Measurements from ENCODE around the gene TMEM175. TPM values are rescaled to one million over a fixed set of nuclear protein-coding genes. Genes with fewer than 3 reads are reported as not detected.

TMEM175 gene
- total RNA-seq, 2 donors from 2014 or later, result 26.5 to 39.5 TPM

DNA sequence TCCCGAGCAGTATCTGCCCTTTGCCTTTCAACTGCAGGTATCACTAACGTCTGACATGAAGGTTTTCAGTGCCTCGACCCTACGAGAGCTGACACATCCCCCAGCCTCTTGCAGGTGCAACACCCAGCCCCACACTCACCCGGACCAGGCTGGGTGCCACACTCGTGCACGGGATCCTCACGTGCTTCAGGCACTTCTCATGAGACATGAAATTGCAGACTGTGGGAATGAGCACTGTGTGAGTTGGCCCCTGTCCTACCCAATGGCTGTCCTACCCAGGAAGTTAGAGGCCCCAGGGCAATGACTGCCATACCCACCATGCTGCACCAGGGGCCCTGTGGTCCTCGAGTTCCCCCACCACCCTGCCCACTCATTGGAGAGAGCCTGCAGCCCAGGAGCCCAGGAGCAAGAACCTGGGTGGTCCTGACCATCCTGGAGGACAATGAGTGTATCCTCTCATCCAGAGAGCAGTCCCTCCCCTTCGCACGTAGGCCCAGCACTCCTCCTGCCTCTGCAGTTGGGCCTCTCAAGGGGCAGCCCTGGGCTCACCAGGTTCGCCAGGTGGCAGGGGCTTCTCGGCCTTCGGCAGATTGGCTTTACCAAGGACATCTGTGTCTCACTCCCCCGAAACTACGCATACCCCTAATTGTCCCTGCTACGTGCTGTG is 38.7 kb downstream of the TMEM175 start:
- H3K4me3 ChIP-seq, result no peak overlapping the region
- H3K27me3 ChIP-seq (replicated peaks; ENCODE audit: insufficient read depth), result no peaks in the 10 kb centered on the region
- TF ChIP-seq CTCF (IDR thresholded peaks at IDR 0.05), result no peak
- no peaks in the 10 kb centered on the region for H3K9me3 ChIP-seq
- H3K4me1 ChIP-seq (ENCODE audit: control insufficient read depth in 1 of 2, low read depth in 2 of 2), result peaks cover 10 to 21% of the 10 kb centered on the region in 2 donors
- no peak overlapping the region for H3K27ac ChIP-seq
- H3K36me3 ChIP-seq, result peaks cover 2% of the 10 kb centered on the region
- ATAC-seq (ENCODE audit: insufficient number of reproducible peaks, low FRiP score, low read depth) (no peak), DNase-seq (ENCODE audit: low spot score) (no peak)

DNA sequence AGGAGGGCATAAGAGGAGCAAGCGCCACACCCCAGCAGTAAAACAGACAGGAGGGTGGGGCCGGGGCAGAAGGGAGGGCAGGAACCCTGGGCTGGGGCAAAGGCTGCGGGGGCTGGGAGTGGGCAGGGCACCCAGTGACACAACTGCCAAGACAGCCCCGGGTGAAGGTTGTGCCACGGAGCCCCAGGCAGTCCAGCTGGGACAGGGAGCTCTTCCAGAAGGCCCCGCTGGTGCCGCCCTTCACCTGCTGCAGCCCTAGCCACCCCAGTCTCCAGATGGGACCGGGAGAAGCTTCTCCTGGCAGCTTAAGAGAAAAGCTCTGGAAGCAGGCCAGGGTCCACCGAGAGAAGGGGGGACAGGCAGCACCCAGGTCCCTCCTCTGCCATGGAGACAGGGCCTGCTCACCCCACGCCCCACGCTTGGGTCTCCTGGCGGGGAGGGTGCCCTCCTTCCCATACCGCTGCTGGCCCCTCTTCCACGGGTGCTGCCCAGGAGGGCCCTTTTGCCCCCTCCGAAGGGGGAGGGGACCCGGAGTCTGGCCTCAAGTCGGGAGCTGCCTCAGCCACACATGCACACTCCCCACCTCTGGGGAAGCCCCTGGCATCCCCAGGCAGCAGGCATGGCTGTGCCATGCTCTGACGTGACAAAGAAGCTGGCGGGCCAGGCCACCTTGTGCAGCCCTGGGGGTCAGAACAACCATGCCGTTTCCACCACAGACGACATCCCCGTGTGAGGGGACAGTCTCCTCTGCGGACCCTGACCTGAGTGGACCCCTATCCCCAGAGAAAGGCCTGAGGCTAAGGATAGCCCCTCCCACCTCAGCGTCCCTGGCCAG is 39.6 kb downstream of the TMEM175 start:
- no peaks in the 10 kb centered on the region for H3K36me3 ChIP-seq
- ATAC-seq (ENCODE audit: insufficient number of reproducible peaks, low FRiP score, low read depth) (no peak), DNase-seq (ENCODE audit: low spot score) (no peak)
- H3K9me3 ChIP-seq, result no peaks in the 10 kb centered on the region
- peak overlapping the region; percentile 97 for H3K4me3 ChIP-seq
- H3K4me1 ChIP-seq (ENCODE audit: control insufficient read depth in 1 of 2, low read depth in 2 of 2), result peaks cover 10 to 21% of the 10 kb centered on the region in 2 donors
- H3K27ac ChIP-seq, result no peak overlapping the region
- no peak for TF ChIP-seq CTCF (IDR thresholded peaks at IDR 0.05)
- no peaks in the 10 kb centered on the region for H3K27me3 ChIP-seq (replicated peaks; ENCODE audit: insufficient read depth)

DNA sequence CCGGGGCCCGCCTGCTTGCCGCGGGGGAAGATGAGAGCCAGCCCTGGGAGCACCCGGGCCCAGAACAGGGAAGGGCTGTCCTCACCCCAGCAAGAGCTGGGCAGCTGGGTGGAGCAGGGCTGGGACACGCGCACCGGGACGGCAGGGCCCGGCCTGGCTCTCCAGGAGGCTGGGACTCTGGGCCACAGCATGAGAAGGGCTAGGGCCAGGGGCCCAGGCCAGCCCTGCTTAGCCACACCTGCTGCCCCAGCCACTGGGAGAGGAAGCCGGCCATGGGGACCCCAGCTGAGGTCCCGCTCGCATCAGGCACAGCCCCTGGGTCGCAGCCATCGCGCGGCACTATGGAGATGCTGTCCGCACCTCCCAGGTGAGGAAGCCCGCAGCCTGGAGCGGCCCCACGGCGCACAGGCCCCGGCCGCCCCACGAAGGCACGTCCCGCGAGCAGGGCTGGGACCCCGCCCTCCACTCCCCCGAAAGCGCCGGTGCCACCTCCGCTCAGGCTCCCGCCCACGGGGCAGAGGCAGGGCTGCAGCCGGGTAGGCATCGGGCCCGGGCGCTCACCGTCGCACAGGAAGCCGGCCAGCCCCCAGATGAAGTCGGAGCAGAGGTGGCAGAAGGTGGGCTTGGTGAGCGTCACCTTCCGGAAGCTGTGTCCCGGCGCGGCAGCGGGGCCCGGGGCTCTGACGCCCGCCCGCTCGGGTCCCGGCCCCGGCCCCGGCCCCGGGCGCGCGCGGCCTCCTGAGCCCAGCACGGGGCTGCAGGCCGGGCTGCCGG is 40.6 kb downstream of the TMEM175 start:
- Histone ChIP-seq H3K4me1 (ENCODE audit: control insufficient read depth in 1 of 2, low read depth in 2 of 2) (peaks cover 10 to 21% of the 10 kb centered on the region in 2 donors), H3K9me3 (no peaks in the 10 kb centered on the region), H3K4me3 (peak overlapping the region; percentile 97), H3K27ac (no peak overlapping the region), H3K36me3 (no peaks in the 10 kb centered on the region), H3K27me3 (replicated peaks; ENCODE audit: insufficient read depth) (no peaks in the 10 kb centered on the region)
- DNase-seq (ENCODE audit: low spot score) (no peak), ATAC-seq (ENCODE audit: insufficient number of reproducible peaks, low FRiP score, low read depth) (peak; percentile 25)
- TF ChIP-seq CTCF (IDR thresholded peaks at IDR 0.05), result no peak

DNA sequence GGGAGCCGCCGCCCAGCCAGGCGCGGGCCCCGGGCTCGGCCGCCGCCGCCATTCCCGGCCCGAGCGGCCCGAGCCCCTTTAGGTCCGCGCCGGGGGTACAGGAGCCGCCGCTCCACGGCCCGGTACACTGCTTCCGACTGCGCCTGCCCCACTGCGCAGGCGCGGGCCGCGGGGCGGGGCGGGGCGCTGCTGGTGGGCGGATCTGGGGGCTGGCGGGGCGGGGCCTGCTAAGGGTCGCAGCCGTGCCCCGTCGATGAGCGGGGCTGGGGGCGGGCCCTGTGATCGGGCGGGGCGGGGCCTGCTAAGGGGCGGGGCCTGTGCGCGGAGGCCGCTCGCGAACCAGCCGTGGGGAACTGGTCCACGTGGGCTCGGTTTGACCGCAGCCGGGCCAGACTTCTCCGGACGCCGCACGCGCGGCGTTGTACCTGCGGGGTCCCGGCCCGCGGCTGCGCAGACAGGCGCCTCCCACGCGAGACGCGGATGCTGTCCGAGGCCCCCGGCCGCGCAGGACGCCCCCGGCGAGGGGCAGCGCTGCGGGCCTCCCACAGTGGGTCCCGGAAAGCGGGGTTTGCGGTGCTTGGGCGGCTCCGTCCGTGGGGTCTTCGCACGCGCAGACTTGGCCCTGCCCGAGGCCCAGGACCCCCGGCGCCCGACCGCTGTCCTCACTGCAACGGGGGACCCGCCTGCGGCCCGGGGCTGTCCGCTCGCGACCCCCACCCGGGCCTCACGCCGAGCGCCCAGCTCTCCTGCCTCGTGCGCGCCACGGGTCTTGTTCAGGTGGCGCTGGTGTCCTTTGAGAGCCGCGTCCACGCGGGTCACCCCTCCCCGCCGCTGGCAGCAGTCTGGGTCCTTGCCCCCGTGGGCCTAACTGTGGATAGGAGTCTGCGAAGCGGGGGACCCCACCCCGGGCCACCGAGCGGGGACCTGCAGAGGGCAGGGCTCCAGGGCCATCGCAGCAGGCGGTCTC is 41.5 kb downstream of the TMEM175 start, which contains the start of gene DGKQ:
TSS of gene DGKQ (minus strand) at position 139 of the 967 bp plus-strand sequence. CDS start at position 52, 87 bp downstream.
- TF ChIP-seq CTCF (IDR thresholded peaks at IDR 0.05), result no peak
- ATAC-seq (ENCODE audit: insufficient number of reproducible peaks, low FRiP score, low read depth), result peak; percentile 88
- H3K27ac ChIP-seq, result no peak within 1 kb of the TSS

More for the DNA sequence above, 41.5 kb downstream of the TMEM175 start, which contains the start of gene DGKQ:
- Histone ChIP-seq H3K27me3 (replicated peaks; ENCODE audit: insufficient read depth) (no peaks in the 10 kb centered on the region), H3K36me3 (no peaks in the 10 kb centered on the region), H3K9me3 (no peaks in the 10 kb centered on the region), H3K4me1 (ENCODE audit: control insufficient read depth in 1 of 2, low read depth in 2 of 2) (peaks cover 10 to 21% of the 10 kb centered on the region in 2 donors), H3K4me3 (peak within 1 kb of the TSS; percentile 97)
- peak; percentile 43 for DNase-seq (ENCODE audit: low spot score)

Measured in thoracic aorta (tissue), 2 donors.